T-helper 2 cell (primary cell): ENCODE data around the gene GRIK2.

Experiments used
- DNase-seq, 5 experiments: peaks; one replicate each; pipeline versions ENCODE4 v3.0.0 to v3.0.0-alpha.2; 2012 to 2022

Gene GRIK2

GRCh38 chr6:101909366-101909765 is 515.9 kb downstream of the GRIK2 start:
- no peak for DNase-seq

GRCh38 chr6:101912311-101912710 is 518.8 kb downstream of the GRIK2 start:
- no peak for DNase-seq

DNA sequence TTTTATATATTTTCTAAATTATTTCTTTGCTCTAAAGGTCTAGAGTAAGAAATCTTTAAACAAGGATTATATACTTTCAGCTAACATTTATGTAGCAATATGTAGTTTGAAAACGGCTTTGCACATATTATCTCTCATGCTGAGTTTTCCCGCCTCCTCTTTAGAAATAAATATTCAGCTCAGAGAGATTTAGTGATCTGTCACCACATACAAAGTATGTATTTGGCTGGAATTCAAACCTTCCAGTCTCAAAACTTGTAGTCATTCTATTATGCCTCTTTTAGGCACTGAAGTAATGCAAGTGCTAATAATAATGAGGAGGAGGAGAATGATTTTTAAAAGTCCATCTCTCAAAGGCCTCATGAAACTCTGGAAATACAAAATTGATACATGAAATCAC is 525.0 kb downstream of the GRIK2 start:
- no peak for DNase-seq

- no peak for DNase-seq
Observed at GRCh38 chr6:101921829-101922450, 528.4 kb downstream of the GRIK2 start.

GRCh38 chr6:101926149-101926925 is 532.8 kb downstream of the GRIK2 start:
- no peak for DNase-seq

GRCh38 chr6:101931766-101932165 is 538.3 kb downstream of the GRIK2 start:
- DNase-seq: no peak

DNA sequence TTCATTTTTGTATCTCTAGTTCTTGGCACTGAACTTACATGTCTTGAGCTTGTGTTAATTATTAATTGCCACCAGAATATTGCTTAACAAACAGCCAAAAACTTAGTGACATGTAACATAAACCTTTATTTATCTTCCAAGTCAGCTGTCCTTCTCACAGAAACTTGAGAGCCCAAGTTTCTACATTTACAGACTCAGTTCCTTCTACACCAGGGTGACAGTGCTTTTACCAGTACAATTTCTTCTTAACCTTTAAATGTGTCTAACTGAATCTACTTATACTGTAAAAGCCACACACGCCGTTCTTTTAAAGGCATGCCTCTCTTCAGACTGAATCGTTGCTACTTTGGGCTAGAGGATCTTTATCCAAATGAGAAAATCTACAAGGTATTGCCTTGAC is 539.2 kb downstream of the GRIK2 start:
- no peak for DNase-seq

DNA sequence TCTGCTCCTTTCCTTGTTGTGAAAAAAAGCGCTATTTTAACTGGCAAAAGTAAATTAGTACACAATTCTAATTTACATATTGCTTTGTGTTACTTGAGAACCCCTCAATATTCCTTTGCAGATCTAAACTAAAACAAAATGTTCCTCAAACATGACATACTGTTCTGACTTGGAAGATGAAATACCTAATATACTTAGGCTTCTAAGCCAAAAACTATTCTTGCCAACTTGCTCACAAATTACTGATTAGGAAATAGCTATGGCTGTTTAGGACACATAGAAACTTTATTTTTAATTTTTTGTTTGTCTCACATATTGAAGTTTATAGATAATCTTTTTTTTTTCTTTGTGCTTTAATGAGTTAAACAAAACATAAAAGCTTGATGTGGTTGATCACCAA is 542.2 kb downstream of the GRIK2 start:
- no peak for DNase-seq

DNA sequence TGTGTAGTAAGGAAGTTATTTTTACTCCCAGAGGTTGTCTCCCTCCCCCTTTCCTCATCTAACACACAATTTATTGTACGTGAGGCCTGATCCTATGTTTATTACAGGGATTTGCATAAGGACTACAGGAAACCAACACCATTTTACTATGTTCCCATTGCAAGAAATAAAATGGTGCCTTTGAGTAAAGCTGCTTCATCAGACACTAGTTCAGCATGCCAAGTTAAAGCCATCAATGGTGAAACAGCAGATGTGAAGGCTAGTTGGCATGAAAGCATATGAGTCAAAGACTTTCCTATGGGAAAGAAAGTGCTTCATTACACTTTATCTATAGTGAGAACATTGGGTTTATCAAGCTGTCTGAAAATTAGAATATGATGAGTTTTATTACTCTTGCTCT is 543.0 kb downstream of the GRIK2 start:
- no peak for DNase-seq

- DNase-seq: no peak
Observed at GRCh38 chr6:101937108-101937507, 543.6 kb downstream of the GRIK2 start.

DNA sequence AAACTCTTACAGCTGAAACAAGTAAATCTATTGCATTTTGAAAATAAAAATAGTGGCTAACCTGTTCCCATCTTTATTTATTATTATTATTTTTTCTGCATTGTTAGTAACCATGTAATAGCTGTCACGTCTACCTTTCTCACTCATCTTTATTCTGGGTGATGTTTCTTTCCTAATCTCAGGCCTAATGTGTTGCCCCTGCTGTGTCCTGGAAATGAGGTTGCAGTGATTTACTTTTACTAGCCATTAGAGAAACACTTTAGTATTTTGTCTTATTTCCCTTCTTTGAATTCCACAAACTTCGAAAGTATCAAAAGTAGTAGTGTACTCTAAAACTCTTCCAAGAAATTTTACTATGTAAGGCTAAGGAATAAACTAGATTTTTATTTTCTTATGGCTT is 546.9 kb downstream of the GRIK2 start:
- no peak for DNase-seq

- no peak for DNase-seq
Observed at GRCh38 chr6:101956961-101957360, 563.5 kb downstream of the GRIK2 start.

GRCh38 chr6:101961357-101961756 is 567.8 kb downstream of the GRIK2 start:
- no peak for DNase-seq

DNA sequence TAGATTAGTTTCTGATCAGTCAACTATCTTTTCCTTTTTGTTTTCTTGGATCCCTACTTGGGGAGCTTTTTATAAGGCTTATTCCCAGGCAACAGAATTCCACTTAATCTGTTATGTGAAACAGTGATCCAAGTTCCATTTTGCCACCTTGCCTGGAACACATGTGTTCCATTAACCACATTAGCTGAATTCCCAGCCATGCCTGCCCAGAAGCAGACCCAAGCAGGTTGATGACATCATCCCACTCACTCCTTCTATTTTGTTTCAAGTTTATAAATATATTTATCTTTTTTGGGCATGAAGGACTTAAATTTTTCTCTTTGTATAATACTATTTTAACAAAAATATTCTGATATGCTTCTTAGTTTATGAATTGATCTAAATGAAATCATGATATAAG is 587.4 kb downstream of the GRIK2 start:
- no peak for DNase-seq

DNA sequence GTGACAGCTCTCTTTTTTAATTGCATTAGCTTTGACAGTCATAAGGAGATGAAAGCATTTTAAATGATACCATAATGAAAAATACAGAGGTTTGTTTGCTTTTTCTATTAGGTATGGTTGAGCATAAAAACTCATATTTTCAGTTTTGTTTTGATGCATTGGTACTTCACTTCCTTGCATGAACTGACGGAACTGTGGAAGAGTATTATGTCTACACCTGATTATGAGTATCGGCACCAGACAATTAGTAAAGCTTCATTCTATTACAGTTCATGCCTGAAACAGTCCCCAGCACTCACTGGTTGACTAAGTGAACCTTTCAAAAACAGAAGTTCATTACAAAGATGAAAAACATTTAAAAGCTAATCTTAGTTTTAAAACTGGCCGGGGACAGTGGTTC is 593.0 kb downstream of the GRIK2 start:
- DNase-seq: no peak

DNA sequence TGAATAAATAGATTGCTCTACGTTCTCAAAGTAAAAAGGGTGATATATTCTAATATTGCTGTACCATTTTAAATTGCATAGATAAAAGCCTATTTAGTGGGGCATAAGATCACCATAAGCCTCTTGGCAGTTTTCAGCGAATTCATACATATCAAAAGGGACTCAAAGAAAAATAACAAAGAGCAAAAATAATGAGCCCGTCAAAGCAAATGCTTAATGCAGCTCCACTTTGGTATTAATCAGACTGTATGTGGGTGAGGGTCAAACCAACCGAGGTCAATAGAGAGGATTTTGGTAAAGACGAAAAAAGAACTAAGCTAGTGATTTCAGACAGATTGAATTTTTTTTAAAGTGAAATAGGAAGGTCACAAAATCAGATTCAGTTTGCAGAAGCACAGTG is 598.8 kb downstream of the GRIK2 start:
- DNase-seq: no peak

DNA sequence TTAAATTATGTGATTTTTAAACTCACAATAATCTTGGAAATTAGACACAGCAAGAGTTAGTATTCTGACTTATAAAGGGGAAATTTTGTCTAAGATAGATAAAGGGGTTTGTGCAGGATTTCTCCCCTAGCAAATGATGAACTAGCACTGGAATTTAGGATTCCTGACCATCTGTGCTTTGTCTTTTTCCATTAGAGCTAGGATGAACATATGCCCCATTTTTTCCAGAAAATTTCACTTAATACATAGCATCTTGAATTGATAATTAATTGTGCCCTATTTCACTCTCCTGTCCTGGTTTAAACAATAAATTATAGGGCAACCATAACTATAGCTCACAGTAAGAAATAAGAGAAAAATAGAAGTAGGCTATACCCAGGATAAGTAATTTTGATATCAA is 601.0 kb downstream of the GRIK2 start:
- DNase-seq: no peak

DNA sequence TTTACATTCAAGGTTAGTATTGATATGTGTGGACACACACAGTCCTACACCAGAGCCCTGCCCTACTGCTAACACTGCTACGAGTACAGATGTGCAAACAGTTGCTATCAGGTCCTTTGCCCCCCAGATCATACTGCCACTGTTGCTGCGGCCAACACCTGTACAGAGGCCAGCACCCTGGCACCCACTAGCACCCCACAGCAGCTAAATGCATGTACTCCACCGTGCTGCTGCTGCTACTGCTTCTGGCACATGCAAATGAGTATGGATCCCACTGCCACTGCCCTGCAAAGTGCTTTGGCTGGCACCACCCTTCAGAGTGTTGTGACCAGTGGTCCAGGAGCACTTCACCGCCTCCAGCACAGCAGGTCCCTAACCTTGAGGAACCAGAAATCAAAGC is 621.9 kb downstream of the GRIK2 start:
- DNase-seq: no peak

GRCh38 chr6:102022281-102022680 is 628.8 kb downstream of the GRIK2 start:
- DNase-seq: no peak

DNA sequence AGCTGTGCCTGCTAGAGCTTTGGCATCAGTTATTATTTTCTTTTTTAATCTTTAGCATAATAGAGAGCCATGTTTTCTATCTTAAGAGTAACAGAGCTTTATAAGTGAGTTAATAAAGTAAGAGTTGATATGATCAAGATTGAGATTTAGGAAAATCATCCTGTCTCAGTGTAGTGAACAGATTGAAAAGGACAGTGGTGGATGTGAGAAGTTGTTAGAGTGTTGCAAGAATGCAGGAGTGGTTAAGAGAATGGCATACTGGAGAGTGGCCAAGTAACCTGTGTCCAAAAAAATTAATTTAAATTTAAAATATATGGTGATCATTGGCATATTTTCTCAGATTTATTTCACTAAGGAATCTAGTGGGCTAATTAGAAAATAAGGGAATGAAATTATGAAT is 629.3 kb downstream of the GRIK2 start:
- no peak for DNase-seq

DNA sequence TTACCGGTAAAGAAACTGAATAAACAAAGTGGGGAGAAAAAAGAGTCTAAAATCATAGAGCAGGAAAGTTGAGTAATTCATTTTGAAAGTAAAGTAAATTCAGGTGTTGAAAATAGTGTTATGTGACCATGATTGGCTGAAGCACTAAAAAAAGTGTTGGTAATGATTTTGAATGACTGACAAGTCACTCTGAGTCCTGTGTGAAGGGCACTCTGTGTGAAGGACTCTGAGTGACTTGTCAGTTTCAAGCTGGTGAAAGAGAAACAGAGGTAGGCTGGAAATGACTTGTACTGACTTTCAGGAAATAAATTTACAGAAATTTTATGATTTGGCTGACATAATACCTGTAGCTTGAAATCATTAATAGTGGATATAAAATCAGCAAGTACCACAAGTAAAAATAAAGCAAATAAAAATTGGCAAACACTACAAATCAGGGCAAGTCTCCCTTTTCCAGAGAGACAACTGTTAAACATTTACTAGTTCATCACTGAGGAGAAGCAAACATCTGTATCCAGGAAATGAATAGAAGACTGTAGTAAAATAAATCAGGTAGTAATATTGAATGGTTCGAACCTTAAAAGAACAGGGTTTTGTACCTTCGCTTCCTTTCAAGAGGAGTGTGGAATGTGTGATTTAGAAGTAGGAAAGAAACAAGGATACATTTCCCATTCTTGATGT is 630.6 kb downstream of the GRIK2 start:
- no peak for DNase-seq

- DNase-seq: no peak
Observed at GRCh38 chr6:102026649-102027048, 633.1 kb downstream of the GRIK2 start.

GRCh38 chr6:102028176-102028575 is 634.7 kb downstream of the GRIK2 start:
- DNase-seq: no peak

DNA sequence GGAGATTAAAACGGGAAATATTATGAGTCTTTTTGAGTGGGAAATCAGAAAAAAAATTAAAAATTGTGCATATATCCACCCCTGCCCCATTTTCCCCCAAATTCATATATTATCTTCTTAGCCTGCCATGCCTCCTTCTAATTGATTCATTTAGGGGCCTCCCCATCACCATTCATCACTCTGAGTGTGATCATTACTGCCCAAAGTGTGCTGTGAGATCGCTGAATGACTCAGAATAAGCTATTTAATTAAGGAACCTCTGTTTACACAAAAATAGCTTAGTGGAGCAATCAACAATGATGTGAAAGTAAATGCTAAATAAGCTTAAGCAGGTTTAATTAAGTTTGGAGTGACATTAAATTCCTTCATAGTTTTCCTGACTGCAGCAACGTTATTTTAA is 645.5 kb downstream of the GRIK2 start:
- no peak for DNase-seq
